Measurements from ENCODE around the gene LGALS4. TPM values are rescaled to one million over a fixed set of nuclear protein-coding genes. Genes with fewer than 3 reads are reported as not detected.
"Not testable (repeated sequence)": the region's sequence is repeated elsewhere in the genome, so short reads cannot be mapped to it uniquely, and the experiment has no call there.

The LGALS4 gene
- total RNA-seq, 1 experiment from 2014 or later = not detected

DNA sequence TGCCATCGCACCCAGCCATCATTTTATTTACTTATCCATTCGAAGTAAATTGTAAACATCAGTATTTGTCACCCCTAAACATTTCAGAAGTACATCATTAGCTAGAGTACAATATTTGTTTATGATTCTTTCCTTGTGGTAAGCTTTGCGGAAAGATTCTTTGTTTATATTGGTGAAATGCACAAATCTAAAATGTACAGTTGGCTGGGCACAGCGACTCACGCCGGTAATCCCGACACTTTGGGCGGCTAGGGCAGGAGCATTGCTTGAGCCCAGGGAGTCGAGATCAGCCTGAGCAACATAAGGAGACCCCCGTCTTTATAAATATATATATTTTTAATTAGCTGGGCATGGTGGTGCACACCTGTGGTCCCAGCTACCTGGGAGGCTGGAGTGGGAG, 13.6 kb downstream of the LGALS4 start:
- DNase-seq (ENCODE audit: unreplicated experiment) = no peak
- no peak overlapping the region for H3K4me3 Mint-ChIP-seq (ENCODE audit: unreplicated experiment)
- TF ChIP-seq, protein P1, sequence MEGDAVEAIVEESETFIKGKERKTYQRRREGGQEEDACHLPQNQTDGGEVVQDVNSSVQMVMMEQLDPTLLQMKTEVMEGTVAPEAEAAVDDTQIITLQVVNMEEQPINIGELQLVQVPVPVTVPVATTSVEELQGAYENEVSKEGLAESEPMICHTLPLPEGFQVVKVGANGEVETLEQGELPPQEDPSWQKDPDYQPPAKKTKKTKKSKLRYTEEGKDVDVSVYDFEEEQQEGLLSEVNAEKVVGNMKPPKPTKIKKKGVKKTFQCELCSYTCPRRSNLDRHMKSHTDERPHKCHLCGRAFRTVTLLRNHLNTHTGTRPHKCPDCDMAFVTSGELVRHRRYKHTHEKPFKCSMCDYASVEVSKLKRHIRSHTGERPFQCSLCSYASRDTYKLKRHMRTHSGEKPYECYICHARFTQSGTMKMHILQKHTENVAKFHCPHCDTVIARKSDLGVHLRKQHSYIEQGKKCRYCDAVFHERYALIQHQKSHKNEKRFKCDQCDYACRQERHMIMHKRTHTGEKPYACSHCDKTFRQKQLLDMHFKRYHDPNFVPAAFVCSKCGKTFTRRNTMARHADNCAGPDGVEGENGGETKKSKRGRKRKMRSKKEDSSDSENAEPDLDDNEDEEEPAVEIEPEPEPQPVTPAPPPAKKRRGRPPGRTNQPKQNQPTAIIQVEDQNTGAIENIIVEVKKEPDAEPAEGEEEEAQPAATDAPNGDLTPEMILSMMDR (IDR thresholded peaks at IDR 0.05; ENCODE audit: unreplicated experiment) = no peak
- BruUV-seq (replicated peaks) = no TSS peak
- H3K9me3 Mint-ChIP-seq (ENCODE audit: unreplicated experiment) = no peaks in the 10 kb centered on the region
- no peaks in the 10 kb centered on the region for H3K27me3 Mint-ChIP-seq (ENCODE audit: insufficient read depth, unreplicated experiment)
- intact Hi-C loops (cut with micrococcal nuclease) = loop anchor here (5.0 kb wide), 1 partner anchor 33 kb away; the partner anchor contains the start of gene ECH1
- no peak overlapping the region for H3K27ac Mint-ChIP-seq (ENCODE audit: low read depth, unreplicated experiment)
- POLR2A ChIA-PET = interaction anchor here (0.6 to 1.8 kb wide), 10 partner anchors 12 to 149 kb away, joined by 3 to 5 read pairs (median 4); partner anchors contain the start of genes MRPS12 and SARS2
- CTCF ChIA-PET = interaction anchor here (0.5 kb wide), 1 partner anchor 79 kb away, joined by 3 read pairs; no protein-coding TSS in a partner anchor
- H3K4me1 Mint-ChIP-seq (ENCODE audit: insufficient read depth, unreplicated experiment) = peaks cover 6% of the 10 kb centered on the region
- H3K36me3 Mint-ChIP-seq (ENCODE audit: insufficient read depth, unreplicated experiment) = no peaks in the 10 kb centered on the region

DNA sequence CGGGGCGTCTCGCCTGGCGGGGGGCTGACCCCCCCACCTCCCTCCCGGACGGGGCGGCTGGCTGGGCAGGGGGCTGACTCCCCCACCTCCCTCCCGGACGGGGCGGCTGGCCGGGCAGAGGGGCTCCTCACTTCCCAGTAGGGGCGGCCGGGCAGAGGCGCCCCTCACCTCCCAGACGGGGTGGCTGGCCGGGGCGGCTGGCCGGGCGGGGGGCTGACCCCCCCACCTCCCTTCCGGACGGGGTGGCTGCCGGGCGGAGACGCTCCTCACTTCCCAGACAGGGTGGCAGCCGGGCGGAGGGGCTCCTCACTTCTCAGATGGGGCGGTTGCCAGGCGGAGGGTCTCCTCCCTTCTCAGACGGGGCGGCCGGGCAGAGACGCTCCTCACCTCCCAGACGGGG, 15.0 kb downstream of the LGALS4 start:
- DNase-seq (ENCODE audit: unreplicated experiment); CTCF ChIA-PET; POLR2A ChIA-PET; H3K27me3 Mint-ChIP-seq (ENCODE audit: insufficient read depth, unreplicated experiment); H3K27ac Mint-ChIP-seq (ENCODE audit: low read depth, unreplicated experiment); H3K36me3 Mint-ChIP-seq (ENCODE audit: insufficient read depth, unreplicated experiment); H3K9me3 Mint-ChIP-seq (ENCODE audit: unreplicated experiment); BruUV-seq (replicated peaks); H3K4me3 Mint-ChIP-seq (ENCODE audit: unreplicated experiment): not testable (repeated sequence)
- intact Hi-C loops (cut with micrococcal nuclease) = loop anchor here (5.0 kb wide), 1 partner anchor 35 kb away; the partner anchor contains the start of gene ECH1
- H3K4me1 Mint-ChIP-seq (ENCODE audit: insufficient read depth, unreplicated experiment) = peaks cover 13% of the 10 kb centered on the region

DNA sequence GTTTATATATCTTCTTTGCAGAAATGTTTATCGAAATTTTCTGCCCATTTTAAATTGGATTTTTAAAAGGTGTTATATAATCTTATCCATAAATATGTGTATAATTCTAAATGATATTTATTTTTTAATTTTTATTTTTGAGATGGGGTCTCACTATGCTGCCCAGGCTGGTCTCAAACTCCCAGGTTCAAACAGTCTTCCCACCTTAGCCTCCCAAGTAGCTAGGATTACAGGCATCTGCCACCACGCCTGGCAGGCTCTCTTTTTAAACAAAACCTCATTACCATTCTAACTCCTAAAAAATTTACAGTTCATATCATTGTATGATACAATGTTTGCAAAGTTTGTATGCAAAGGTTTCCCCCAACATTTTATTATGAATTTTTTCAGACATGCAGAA, 16.6 kb downstream of the LGALS4 start:
- H3K9me3 Mint-ChIP-seq (ENCODE audit: unreplicated experiment) = no peaks in the 10 kb centered on the region
- H3K27me3 Mint-ChIP-seq (ENCODE audit: insufficient read depth, unreplicated experiment) = no peaks in the 10 kb centered on the region
- CTCF ChIA-PET = no interaction called here
- no TSS peak for BruUV-seq (replicated peaks)
- H3K4me3 Mint-ChIP-seq (ENCODE audit: unreplicated experiment) = no peak overlapping the region
- peaks cover 13% of the 10 kb centered on the region for H3K4me1 Mint-ChIP-seq (ENCODE audit: insufficient read depth, unreplicated experiment)
- H3K36me3 Mint-ChIP-seq (ENCODE audit: insufficient read depth, unreplicated experiment) = no peaks in the 10 kb centered on the region
- no peak for DNase-seq (ENCODE audit: unreplicated experiment)
- POLR2A ChIA-PET = no interaction called here
- TF ChIP-seq, protein P1 (IDR thresholded peaks at IDR 0.05; ENCODE audit: unreplicated experiment) = no peak
- no peak overlapping the region for H3K27ac Mint-ChIP-seq (ENCODE audit: low read depth, unreplicated experiment)
- intact Hi-C loops (cut with micrococcal nuclease) = loop anchor here (5.0 kb wide), 1 partner anchor 36 kb away; the partner anchor contains the start of gene ECH1

DNA sequence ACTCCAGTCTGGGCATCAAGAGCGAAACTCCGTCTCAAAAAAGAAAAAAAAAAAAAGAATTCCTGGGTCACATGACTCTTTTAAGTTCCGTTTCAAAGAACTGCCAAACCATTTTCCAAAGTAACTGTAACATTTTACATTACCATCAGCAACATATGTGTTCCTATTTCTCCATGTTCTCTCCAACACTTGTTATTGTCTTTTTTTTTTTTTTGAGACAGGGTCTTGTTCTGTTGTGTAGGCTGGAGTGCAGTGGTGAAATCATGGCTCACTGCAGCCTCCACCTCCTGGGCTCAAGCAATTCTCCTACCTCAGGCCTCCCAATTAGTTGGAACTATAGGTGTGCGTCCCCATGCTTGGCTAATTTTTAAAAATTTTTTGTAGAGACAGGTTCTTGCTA, 17.2 kb downstream of the LGALS4 start:
- TF ChIP-seq, protein P1 (IDR thresholded peaks at IDR 0.05; ENCODE audit: unreplicated experiment) = no peak
- Mint-ChIP-seq H3K27ac (ENCODE audit: low read depth, unreplicated experiment) (no peak overlapping the region), H3K27me3 (ENCODE audit: insufficient read depth, unreplicated experiment) (no peaks in the 10 kb centered on the region), H3K4me3 (ENCODE audit: unreplicated experiment) (no peak overlapping the region), H3K4me1 (ENCODE audit: insufficient read depth, unreplicated experiment) (peaks cover 13% of the 10 kb centered on the region), H3K9me3 (ENCODE audit: unreplicated experiment) (no peaks in the 10 kb centered on the region), H3K36me3 (ENCODE audit: insufficient read depth, unreplicated experiment) (no peaks in the 10 kb centered on the region)
- no TSS peak for BruUV-seq (replicated peaks)
- POLR2A ChIA-PET = no interaction called here
- CTCF ChIA-PET = no interaction called here
- intact Hi-C loops (cut with micrococcal nuclease) = loop anchor here (5.0 kb wide), 1 partner anchor 37 kb away; the partner anchor contains the start of gene ECH1
- no peak for DNase-seq (ENCODE audit: unreplicated experiment)

Measured in MCF 10A (cell line).